Loucy (cell line): ENCODE results near the gene GALM.

Experiments used
- H2AFZ ChIP-seq: fragments of 200-600 bp; sonication (generic); 2 replicates; pipeline ENCODE4 v1.6.0; 2016; ENCODE audit warnings: antibody characterized with exemption, mild to moderate bottlenecking, low read length, moderate library complexity
- H3F3A ChIP-seq: fragments of 200-600 bp; 2 replicates; pipeline ENCODE4 v1.6.0; 2016; ENCODE audit warnings: antibody characterized with exemption, low read depth, mild to moderate bottlenecking
- H3K27me3 ChIP-seq: fragments of 200-600 bp; sonication (generic); 2 replicates; pipeline ENCODE4 v1.6.1; 2014; ENCODE audit warnings: low read length, mild to moderate bottlenecking; ENCODE audit not compliant: insufficient read depth, poor library complexity, severe bottlenecking
- H3K36me3 ChIP-seq: fragments of 200-600 bp; sonication (generic); 2 replicates; pipeline ENCODE4 v1.6.1; 2016; ENCODE audit warnings: low read length; ENCODE audit not compliant: insufficient read depth
- H3K4me1 ChIP-seq: fragments of 200-600 bp; sonication (generic); 2 replicates; pipeline ENCODE4 v1.5.1; 2014; ENCODE audit warnings: low read length, mild to moderate bottlenecking; ENCODE audit not compliant: insufficient read depth, poor library complexity, severe bottlenecking
- H3K4me2 ChIP-seq: fragments of 200-600 bp; sonication (generic); 2 replicates; pipeline ENCODE4 v1.6.0; 2014; ENCODE audit warnings: antibody characterized with exemption, low read length, low read depth, mild to moderate bottlenecking; ENCODE audit not compliant: poor library complexity, severe bottlenecking
- H3K4me3 ChIP-seq: fragments of 200-600 bp; sonication (generic); 2 replicates; pipeline ENCODE4 v1.5.1; 2014; ENCODE audit warnings: low read length, mild to moderate bottlenecking, mixed read lengths; ENCODE audit not compliant: poor library complexity, severe bottlenecking
- H3K79me2 ChIP-seq: fragments of 200-600 bp; sonication (generic); 2 replicates; pipeline ENCODE4 v1.6.1; 2014; ENCODE audit warnings: low read length; ENCODE audit not compliant: insufficient read depth
- H3K9ac ChIP-seq: fragments of 200-600 bp; sonication (generic); 2 replicates; pipeline ENCODE4 v1.6.0; 2014; ENCODE audit warnings: mild to moderate bottlenecking, low read depth, low read length, moderate library complexity; ENCODE audit not compliant: poor library complexity, severe bottlenecking
- H3K9me2 ChIP-seq: fragments of 200-600 bp; sonication (generic); replicated peaks from 2 replicates; pipeline ENCODE4 v1.6.1; 2016; ENCODE audit warnings: low read depth, low read length, mixed read lengths
- H3K9me3 ChIP-seq: fragments of 200-600 bp; sonication (generic); 2 replicates; pipeline ENCODE4 v1.6.1; 2014; ENCODE audit warnings: mild to moderate bottlenecking, antibody characterized with exemption, low read length, low read depth; ENCODE audit not compliant: insufficient read depth
- H4K20me1 ChIP-seq: fragments of 200-600 bp; sonication (generic); 2 replicates; pipeline ENCODE4 v1.6.0; 2014; ENCODE audit warnings: antibody characterized with exemption, low read length, mild to moderate bottlenecking; ENCODE audit not compliant: insufficient read depth, poor library complexity, severe bottlenecking
- CTCF ChIP-seq: fragments of 200-600 bp; sonication (generic); conservative IDR thresholded peaks from 2 replicates; pipeline ENCODE4 v1.5.1; 2014; ENCODE audit warnings: mild to moderate bottlenecking, antibody characterized with exemption, low read length
- EZH2phosphoT487 ChIP-seq: fragments of 200-600 bp; IDR thresholded peaks from 2 replicates; pipeline ENCODE4 v1.6.1; 2018; ENCODE audit warnings: antibody characterized with exemption, mild to moderate bottlenecking, moderate library complexity, borderline replicate concordance

Gene GALM

GRCh38 chr2:38668779-38669479 lies 3.0 kb downstream of the GALM start:
- Histone ChIP-seq H3F3A (0 out of 2 replicates have a peak, but pooled peaks cover 2% of the 10 kb centered on the region), H3K9ac (no peak overlapping the region), H2AFZ (no peak overlapping the region), H3K4me3 (no peak overlapping the region), H3K36me3 (no peaks in the 10 kb centered on the region), H3K9me2 (no peaks in the 10 kb centered on the region), H4K20me1 (no peaks in the 10 kb centered on the region), H3K9me3 (no peaks in the 10 kb centered on the region), H3K79me2 (0 out of 2 replicates have a peak, but pooled peaks cover 10% of the 10 kb centered on the region), H3K4me2 (no peak overlapping the region), H3K4me1 (peaks cover 26% of the 10 kb centered on the region), H3K27me3 (no peaks in the 10 kb centered on the region)
- TF ChIP-seq EZH2phosphoT487 (no peak), CTCF (no peak)

GRCh38 chr2:38671303-38671702 lies 5.4 kb downstream of the GALM start:
- TF ChIP-seq CTCF (no peak), EZH2phosphoT487 (no peak)
- Histone ChIP-seq H3K4me2 (no peak overlapping the region), H3K36me3 (peaks cover 5% of the 10 kb centered on the region; the same call in 1 of the 2 replicates), H3K4me3 (no peak overlapping the region), H3K9me3 (no peaks in the 10 kb centered on the region), H3K9me2 (no peaks in the 10 kb centered on the region), H3K27me3 (no peaks in the 10 kb centered on the region), H3K4me1 (peaks cover 20% of the 10 kb centered on the region), H3K9ac (no peak overlapping the region), H3F3A (0 out of 2 replicates have a peak, but pooled peaks cover 2% of the 10 kb centered on the region), H4K20me1 (no peaks in the 10 kb centered on the region), H3K79me2 (0 out of 2 replicates have a peak, but pooled peaks cover 10% of the 10 kb centered on the region), H2AFZ (no peak overlapping the region)

- Histone ChIP-seq H3K4me3 (no peak overlapping the region), H2AFZ (no peak overlapping the region), H3K9ac (no peak overlapping the region), H3F3A (0 out of 2 replicates have a peak, but pooled peaks cover under 1% of the 10 kb centered on the region), H3K36me3 (peaks cover 7% of the 10 kb centered on the region; the same call in 1 of the 2 replicates), H3K79me2 (0 out of 2 replicates have a peak, but pooled peaks cover 10% of the 10 kb centered on the region), H3K9me3 (no peaks in the 10 kb centered on the region), H3K4me2 (no peak overlapping the region), H3K27me3 (no peaks in the 10 kb centered on the region), H4K20me1 (no peaks in the 10 kb centered on the region), H3K9me2 (no peaks in the 10 kb centered on the region), H3K4me1 (peaks cover 14% of the 10 kb centered on the region)
- no peak for TF ChIP-seq EZH2phosphoT487
- no peak for TF ChIP-seq CTCF
These were observed 6.0 kb downstream of the GALM start for GRCh38 chr2:38671946-38672345.
